Keratinocyte (primary cell): Measurements from ENCODE around the gene RASA3. TPM values are rescaled to one million over a fixed set of nuclear protein-coding genes. Genes with fewer than 3 reads are reported as not detected.

Experiments used
- DNase-seq: peaks from one replicate; pipeline ENCODE4 v3.0.0-alpha.2; 2011; ENCODE audit warnings: low read depth, missing footprints, low spot score
- FAIRE-seq: peaks from 2 replicates; lab custom pipeline; 2011; peaks lifted over from hg19 to GRCh38; lab: Jason Lieb, UNC
- H2AFZ ChIP-seq: 2 replicates; pipeline ENCODE4 v1.6.0; 2012; ENCODE audit warnings: low read length, control low read depth, inconsistent platforms; ENCODE audit not compliant: control insufficient read depth
- H3K27ac ChIP-seq: 2 replicates; pipeline ENCODE4 v1.5.1; 2011; ENCODE audit warnings: low read length; ENCODE audit not compliant: control insufficient read depth, insufficient read depth
- H3K27me3 ChIP-seq: 3 replicates; pipeline ENCODE4 v1.6.0; 2011; ENCODE audit warnings: low read length; ENCODE audit not compliant: control insufficient read depth, insufficient read depth; ENCODE audit errors: extremely low read depth
- H3K36me3 ChIP-seq, 2 experiments: 2 replicates in 1 of 2; 3 replicates in 1 of 2; pipeline ENCODE4 v1.5.1; 2011; ENCODE audit warnings: low read length in 2 of 2, mild to moderate bottlenecking in 1 of 2; ENCODE audit not compliant: control insufficient read depth in 2 of 2, insufficient read depth in 2 of 2; ENCODE audit errors: extremely low read depth in 1 of 2
- H3K4me1 ChIP-seq: 3 replicates; pipeline ENCODE4 v1.5.1; 2011; ENCODE audit warnings: low read length; ENCODE audit not compliant: control insufficient read depth, insufficient read depth; ENCODE audit errors: extremely low read depth
- H3K4me2 ChIP-seq: 3 replicates; pipeline ENCODE4 v1.6.0; 2011; ENCODE audit warnings: low read depth, low read length; ENCODE audit not compliant: control insufficient read depth, insufficient read depth; ENCODE audit errors: extremely low read depth
- H3K4me3 ChIP-seq, 3 experiments: fragments of 200-600 bp in 1 of 3; sonication (generic) in 1 of 3; 2 replicates in 2 of 3; 3 replicates in 1 of 3; pipeline ENCODE4 v1.5.1; 2011 to 2016; ENCODE audit warnings: low read length in 3 of 3, mild to moderate bottlenecking in 3 of 3, control low read depth in 2 of 3, inconsistent platforms in 1 of 3, low read depth in 1 of 3, mixed read lengths in 1 of 3, mixed run types in 1 of 3, moderate library complexity in 1 of 3; ENCODE audit not compliant: control insufficient read depth in 2 of 3, insufficient read depth in 2 of 3; ENCODE audit errors: extremely low read depth in 1 of 3
- H3K79me2 ChIP-seq: 2 replicates; pipeline ENCODE4 v1.6.0; 2012; ENCODE audit warnings: low read length; ENCODE audit not compliant: control insufficient read depth, insufficient read depth
- H3K9ac ChIP-seq: 3 replicates; pipeline ENCODE4 v1.6.0; 2011; ENCODE audit warnings: low read length; ENCODE audit not compliant: control insufficient read depth, insufficient read depth; ENCODE audit errors: extremely low read depth
- H3K9me1 ChIP-seq: 3 replicates; pipeline ENCODE4 v1.6.0; 2011; ENCODE audit warnings: low read length; ENCODE audit not compliant: control insufficient read depth, insufficient read depth; ENCODE audit errors: extremely low read depth
- H3K9me3 ChIP-seq: 2 replicates; pipeline ENCODE4 v1.5.1; 2012; ENCODE audit warnings: low read depth, low read length; ENCODE audit not compliant: control insufficient read depth
- H4K20me1 ChIP-seq: 3 replicates; pipeline ENCODE4 v1.6.0; 2011; ENCODE audit warnings: low read length; ENCODE audit not compliant: control insufficient read depth, insufficient read depth; ENCODE audit errors: extremely low read depth
- EZH2 ChIP-seq: IDR thresholded peaks from one replicate; pipeline ENCODE4 v1.6.1; 2012; ENCODE audit warnings: inconsistent platforms, mild to moderate bottlenecking, low read length, moderate library complexity
- dilution Hi-C: fragments of 300-500 bp; cut with MboI; formaldehyde crosslinking; loops from one replicate; pipeline ENCODE4 v1.7.0; 2020; ENCODE audit warnings: low sequenced_read_pairs; ENCODE audit not compliant: extremely low pct_ligation_motif_present
- polyA plus RNA-seq, 5 experiments: library from polyadenylated mRNA; depleted of rRNA in 3 of 5; stranded (reverse) in 3 of 5; stranded (forward) in 1 of 5; unstranded in 1 of 5; fragments of >200 nt; gene quantifications; 1 replicate in 1 of 5; 2 replicates in 3 of 5; 3 replicates in 1 of 5; pipeline versions ENCODE4 v1.2.1 to v1.2.3, GENCODE V29; 2011 to 2012; ENCODE audit warnings: missing spikeins in 2 of 5, low read depth in 1 of 5, low replicate concordance in 1 of 5
- TF ChIP-seq, protein P1 (sequence below), 3 experiments: IDR thresholded peaks in 1 of 3; conservative IDR thresholded peaks in 1 of 3; optimal IDR thresholded peaks in 1 of 3; 2 replicates in 2 of 3; 3 replicates in 1 of 3; pipeline versions ENCODE3 to v1.5.1; 2011; ENCODE audit warnings: low read length in 3 of 3, mild to moderate bottlenecking in 3 of 3, moderate library complexity in 2 of 3, control low read depth in 1 of 3, inconsistent platforms in 1 of 3; ENCODE audit not compliant: insufficient read depth in 2 of 3; ENCODE audit errors: extremely low read depth in 1 of 3

Gene RASA3
- polyA plus RNA-seq, 1 donor (not counting 4 experiments of a cell fraction or from before 2014, with no cell fraction given): 4.1 TPM

DNA sequence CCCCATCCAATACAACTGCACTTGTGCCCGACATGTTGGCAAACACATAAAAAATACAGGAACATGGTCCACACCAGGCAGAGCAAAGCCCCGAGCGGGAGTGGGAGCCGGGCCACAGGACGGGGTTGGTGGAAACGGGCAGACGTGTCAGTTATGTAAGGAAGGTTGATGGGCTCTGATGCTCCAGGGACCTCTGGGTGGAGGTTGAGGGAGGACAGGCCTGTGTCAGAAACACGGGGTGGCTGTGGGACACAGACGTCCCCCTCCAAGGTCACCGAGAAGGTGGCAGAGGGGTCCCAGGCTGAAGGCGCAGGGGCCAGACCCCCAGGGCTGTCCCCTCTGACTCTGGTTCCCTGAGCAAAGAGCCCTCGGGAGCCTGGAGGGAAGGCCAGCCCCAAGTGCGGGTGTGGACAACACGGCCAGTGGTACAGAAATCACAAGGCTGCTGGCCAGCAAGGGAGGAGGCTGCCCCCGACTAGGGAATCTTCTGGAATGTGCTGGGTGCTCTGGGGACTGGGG, 127.2 kb downstream of the RASA3 start:
- Histone ChIP-seq H3K4me3 (no peak overlapping the region), H2AFZ (no peak overlapping the region), H3K4me1 (peaks cover 2% of the 10 kb centered on the region), H3K9me3 (no peaks in the 10 kb centered on the region), H3K79me2 (no peaks in the 10 kb centered on the region), H3K27ac (no peak overlapping the region), H3K36me3 (no peaks in the 10 kb centered on the region), H3K4me2 (no peak overlapping the region), H3K9me1 (no peaks in the 10 kb centered on the region), H3K9ac (no peak overlapping the region), H4K20me1 (no peaks in the 10 kb centered on the region), H3K27me3 (no peaks in the 10 kb centered on the region)
- dilution Hi-C loops: no loop called here
- DNase-seq (no peak), FAIRE-seq (no peak)
- TF ChIP-seq, protein P1, sequence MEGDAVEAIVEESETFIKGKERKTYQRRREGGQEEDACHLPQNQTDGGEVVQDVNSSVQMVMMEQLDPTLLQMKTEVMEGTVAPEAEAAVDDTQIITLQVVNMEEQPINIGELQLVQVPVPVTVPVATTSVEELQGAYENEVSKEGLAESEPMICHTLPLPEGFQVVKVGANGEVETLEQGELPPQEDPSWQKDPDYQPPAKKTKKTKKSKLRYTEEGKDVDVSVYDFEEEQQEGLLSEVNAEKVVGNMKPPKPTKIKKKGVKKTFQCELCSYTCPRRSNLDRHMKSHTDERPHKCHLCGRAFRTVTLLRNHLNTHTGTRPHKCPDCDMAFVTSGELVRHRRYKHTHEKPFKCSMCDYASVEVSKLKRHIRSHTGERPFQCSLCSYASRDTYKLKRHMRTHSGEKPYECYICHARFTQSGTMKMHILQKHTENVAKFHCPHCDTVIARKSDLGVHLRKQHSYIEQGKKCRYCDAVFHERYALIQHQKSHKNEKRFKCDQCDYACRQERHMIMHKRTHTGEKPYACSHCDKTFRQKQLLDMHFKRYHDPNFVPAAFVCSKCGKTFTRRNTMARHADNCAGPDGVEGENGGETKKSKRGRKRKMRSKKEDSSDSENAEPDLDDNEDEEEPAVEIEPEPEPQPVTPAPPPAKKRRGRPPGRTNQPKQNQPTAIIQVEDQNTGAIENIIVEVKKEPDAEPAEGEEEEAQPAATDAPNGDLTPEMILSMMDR (optimal IDR thresholded peaks at IDR 0.05 in 1 of 3, IDR thresholded peaks at IDR 0.05 in 1 of 3, conservative IDR thresholded peaks at IDR 0.05 in 1 of 3; ENCODE audit: extremely low read depth in 1 of 3, insufficient read depth in 2 of 3, low read length in 3 of 3): no peak
- no peak for TF ChIP-seq EZH2

DNA sequence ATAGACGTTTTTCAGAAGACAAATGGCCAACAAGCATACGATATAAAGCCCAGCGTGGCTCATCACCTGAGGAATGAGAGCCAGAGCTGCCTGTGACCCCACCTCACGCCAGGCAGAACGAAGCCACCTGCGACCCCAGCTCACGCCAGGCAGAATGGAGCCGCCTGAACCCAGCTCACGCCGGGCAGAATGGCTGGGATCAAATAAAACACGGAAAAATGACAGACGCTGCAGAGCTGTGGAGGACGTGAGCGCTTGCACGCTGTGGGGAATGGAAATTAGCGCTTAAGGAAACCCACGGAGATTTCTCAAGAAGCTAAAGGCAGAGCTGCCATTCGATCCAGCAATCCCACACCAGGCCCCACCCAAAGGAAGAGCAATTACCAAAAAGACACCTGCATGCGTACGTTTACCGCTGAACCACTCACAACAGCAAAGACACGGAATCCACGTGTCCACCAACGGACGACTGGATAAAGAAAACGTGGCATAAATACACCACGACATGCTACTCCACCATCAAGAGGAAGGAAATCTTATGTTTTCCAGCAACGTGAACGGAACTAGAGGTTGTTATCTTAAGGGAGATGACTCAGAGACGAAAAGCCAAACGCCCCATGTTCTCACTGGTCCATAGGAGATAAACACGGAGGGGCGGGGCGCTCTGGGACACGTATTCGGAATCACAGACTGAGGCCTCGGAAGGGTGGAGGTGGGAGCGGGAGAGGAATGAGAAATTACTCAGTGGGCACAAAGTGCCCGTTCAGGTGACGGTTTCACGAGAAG, 127.8 kb downstream of the RASA3 start:
- dilution Hi-C loops: no loop called here
- Histone ChIP-seq H4K20me1 (no peaks in the 10 kb centered on the region), H3K4me2 (no peak overlapping the region), H3K36me3 (no peaks in the 10 kb centered on the region), H3K27ac (no peak overlapping the region), H3K9ac (no peak overlapping the region), H3K4me1 (peaks cover 2% of the 10 kb centered on the region), H3K27me3 (no peaks in the 10 kb centered on the region), H2AFZ (no peak overlapping the region), H3K9me1 (no peaks in the 10 kb centered on the region), H3K4me3 (no peak overlapping the region), H3K9me3 (no peaks in the 10 kb centered on the region), H3K79me2 (no peaks in the 10 kb centered on the region)
- no peak for FAIRE-seq
- TF ChIP-seq, protein P1 (optimal IDR thresholded peaks at IDR 0.05 in 1 of 3, IDR thresholded peaks at IDR 0.05 in 1 of 3, conservative IDR thresholded peaks at IDR 0.05 in 1 of 3; ENCODE audit: extremely low read depth in 1 of 3, insufficient read depth in 2 of 3, low read length in 3 of 3): no peak
- no peak for DNase-seq
